HepG2 (cell line): ENCODE data around the gene KRTAP3-3.

ENCODE experiments used
- CTCF ChIP-seq: sonication (generic); formaldehyde crosslinking; IDR thresholded peaks from 2 replicates; pipeline ENCODE4 v1.5.0; 2020; ENCODE audit warnings: mild to moderate bottlenecking, missing genetic modification reagents, moderate library complexity
- FOXA1 ChIP-seq, 2 experiments: fragments of 450-650 bp in 1 of 2; sonication (generic) in 1 of 2; formaldehyde crosslinking in 1 of 2; IDR thresholded peaks; 2 replicates each; pipeline versions ENCODE4 v1.4.0 to v1.6.1; 2016 to 2020; ENCODE audit warnings: missing genetic modification reagents in 1 of 2
- MZF1 ChIP-seq: sonication (generic); formaldehyde crosslinking; IDR thresholded peaks from 2 replicates; pipeline ENCODE4 v1.8.1; 2023; ENCODE audit warnings: mild to moderate bottlenecking, missing genetic modification reagents, borderline replicate concordance
- NFYB ChIP-seq: sonication (generic); formaldehyde crosslinking; IDR thresholded peaks from 2 replicates; pipeline ENCODE4 v1.4.0; 2020; ENCODE audit warnings: missing genetic modification reagents
- POLR2A ChIP-seq, 2 experiments: IDR thresholded peaks; 2 replicates each; pipeline ENCODE4 v1.6.1; 2011; ENCODE audit warnings: low read depth in 2 of 2, low read length in 2 of 2, mild to moderate bottlenecking in 1 of 2, moderate library complexity in 1 of 2; ENCODE audit not compliant: insufficient read depth in 1 of 2
- RERE ChIP-seq: IDR thresholded peaks from 2 replicates; pipeline ENCODE4 v1.6.1; 2016; ENCODE audit warnings: low read depth, missing genetic modification reagents, missing compliant biosample characterization
- ZFYVE20 ChIP-seq: sonication (generic); formaldehyde crosslinking; IDR thresholded peaks from 2 replicates; pipeline ENCODE4 v1.8.0; 2023; ENCODE audit warnings: low read depth, mild to moderate bottlenecking, moderate library complexity, missing genetic modification reagents, borderline replicate concordance
- ZNF225 ChIP-seq: sonication (generic); formaldehyde crosslinking; IDR thresholded peaks from 2 replicates; pipeline ENCODE4 v1.4.0; 2020; ENCODE audit warnings: mild to moderate bottlenecking, missing genetic modification reagents
- ZNF367 ChIP-seq: sonication (generic); formaldehyde crosslinking; IDR thresholded peaks from 2 replicates; pipeline ENCODE4 v1.4.0; 2020; ENCODE audit warnings: missing genetic modification reagents, borderline replicate concordance
- TF ChIP-seq, protein P1 (sequence below): IDR thresholded peaks from 2 replicates; pipeline ENCODE4 v1.6.1; 2016; ENCODE audit warnings: mild to moderate bottlenecking

DNA sequence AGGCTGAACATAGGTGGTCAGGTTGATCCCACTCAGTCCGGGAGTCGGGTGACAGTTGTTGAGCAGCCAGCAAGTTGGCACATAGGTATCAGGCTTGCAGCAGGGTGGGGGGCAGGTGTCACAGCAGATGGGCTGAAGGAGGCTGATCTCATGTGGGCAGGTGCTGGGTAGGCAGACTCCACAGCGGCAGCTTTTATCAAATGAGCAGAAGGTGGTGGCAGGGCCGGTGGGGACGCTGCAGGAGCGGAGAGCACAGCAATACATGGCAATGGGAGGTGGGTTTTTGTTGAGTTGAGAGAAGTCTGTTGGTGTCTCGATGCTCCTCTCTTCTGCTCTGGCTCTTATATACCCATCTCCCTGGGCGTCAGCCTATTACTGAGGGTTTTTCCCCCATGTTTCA, 14.8 kb upstream of the KRTAP3-3 start, which contains the start of gene KRTAP3-1:
- no peak for TF ChIP-seq FOXA1 (IDR thresholded peaks at IDR 0.05)
- TF ChIP-seq FOXA1 (CRISPR knock-in tag; IDR thresholded peaks at IDR 0.05), result no peak
- TF ChIP-seq POLR2A (IDR thresholded peaks at IDR 0.05; ENCODE audit: insufficient read depth in 1 of 2, low read depth in 2 of 2, low read length in 2 of 2), result no peak
- no peak for TF ChIP-seq CTCF (CRISPR knock-in tag)
- TF ChIP-seq ZNF225, result no peak
- TF ChIP-seq MZF1 (CRISPR knock-in tag), result no peak
- no peak for TF ChIP-seq NFYB (CRISPR knock-in tag)
- no peak for TF ChIP-seq RERE (CRISPR knock-in tag)
- TF ChIP-seq ZNF367 (CRISPR knock-in tag), result no peak
- no peak for TF ChIP-seq ZFYVE20
- TF ChIP-seq, protein P1, sequence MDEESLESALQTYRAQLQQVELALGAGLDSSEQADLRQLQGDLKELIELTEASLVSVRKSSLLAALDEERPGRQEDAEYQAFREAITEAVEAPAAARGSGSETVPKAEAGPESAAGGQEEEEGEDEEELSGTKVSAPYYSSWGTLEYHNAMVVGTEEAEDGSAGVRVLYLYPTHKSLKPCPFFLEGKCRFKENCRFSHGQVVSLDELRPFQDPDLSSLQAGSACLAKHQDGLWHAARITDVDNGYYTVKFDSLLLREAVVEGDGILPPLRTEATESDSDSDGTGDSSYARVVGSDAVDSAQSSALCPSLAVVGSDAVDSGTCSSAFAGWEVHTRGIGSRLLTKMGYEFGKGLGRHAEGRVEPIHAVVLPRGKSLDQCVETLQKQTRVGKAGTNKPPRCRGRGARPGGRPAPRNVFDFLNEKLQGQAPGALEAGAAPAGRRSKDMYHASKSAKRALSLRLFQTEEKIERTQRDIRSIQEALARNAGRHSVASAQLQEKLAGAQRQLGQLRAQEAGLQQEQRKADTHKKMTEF (CRISPR knock-in tag), result no peak
